ENCODE data around the gene GRIN2A. TPM values are rescaled to one million over a fixed set of nuclear protein-coding genes. Genes with fewer than 3 reads are reported as not detected.

GRIN2A gene
- total RNA-seq, 1 donor from 2014 or later: not detected

DNA sequence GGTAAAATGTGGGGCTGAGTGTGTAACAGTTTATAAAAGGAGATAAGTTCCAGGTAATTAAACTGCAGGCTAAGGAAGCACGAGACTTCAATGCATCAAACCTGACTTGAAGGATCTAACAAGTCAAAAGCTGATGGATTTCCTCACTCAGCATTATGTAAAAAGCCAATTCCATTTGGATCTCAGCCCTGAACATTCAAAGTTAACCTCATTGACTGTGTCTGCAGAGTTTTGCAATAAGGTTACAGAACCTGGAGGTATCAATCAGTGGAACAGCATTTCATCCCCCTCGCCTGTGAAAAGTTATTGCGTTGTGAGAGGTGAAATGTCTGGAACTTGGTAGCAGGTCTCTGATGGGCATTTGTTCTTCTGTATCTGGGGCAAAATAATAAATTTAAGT is 317.8 kb downstream of the GRIN2A start:
- DNase-seq (ENCODE audit: low read depth, low spot score): no peak

GRCh38 chr16:9862327-9862726 is 319.9 kb downstream of the GRIN2A start:
- DNase-seq (ENCODE audit: low read depth, low spot score): no peak

DNA sequence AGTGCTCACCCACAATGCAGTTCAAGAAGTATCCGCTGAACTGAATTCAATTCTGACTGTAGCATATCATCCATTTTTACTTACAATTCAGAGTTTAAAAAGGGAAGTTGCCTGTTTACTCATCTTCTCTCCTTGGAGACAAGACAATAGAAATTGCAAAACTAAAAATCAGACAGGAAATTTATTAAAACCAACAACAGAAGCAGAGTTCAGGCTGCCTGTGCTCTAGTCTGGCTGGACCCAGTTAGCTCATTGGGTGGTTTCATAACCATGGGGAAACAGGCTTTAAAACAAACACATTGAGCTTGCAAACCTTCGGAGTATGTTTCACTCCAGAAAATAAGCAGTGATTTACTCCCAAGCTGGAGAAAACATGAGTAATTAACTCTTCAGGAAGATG is 321.4 kb downstream of the GRIN2A start:
- peak; percentile 11 for DNase-seq (ENCODE audit: low read depth, low spot score)

- DNase-seq (ENCODE audit: low read depth, low spot score): no peak
These were observed 322.4 kb downstream of the GRIN2A start for GRCh38 chr16:9859701-9860327.

DNA sequence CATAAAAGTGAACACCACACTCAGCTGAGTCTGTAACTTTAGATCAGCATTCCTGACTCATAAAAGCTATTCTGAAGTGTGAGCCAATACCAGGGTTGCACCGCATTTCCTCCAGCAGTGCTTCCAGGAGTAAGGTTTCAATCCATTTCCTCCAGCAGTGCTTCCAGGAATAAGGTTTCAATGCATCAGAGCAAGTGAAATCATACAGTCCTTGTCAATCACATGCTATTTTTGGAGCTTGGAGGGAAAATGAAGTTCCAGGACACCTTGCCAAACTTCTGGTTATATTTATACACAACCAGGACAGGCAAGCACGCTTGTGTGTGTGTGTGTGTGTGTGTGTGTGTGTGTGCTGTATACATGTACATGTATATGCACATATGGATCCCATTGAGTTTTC is 327.6 kb downstream of the GRIN2A start:
- DNase-seq (ENCODE audit: low read depth, low spot score): peak; percentile 13

GRCh38 chr16:9852003-9852402 is 330.2 kb downstream of the GRIN2A start:
- no peak for DNase-seq (ENCODE audit: low read depth, low spot score)

DNA sequence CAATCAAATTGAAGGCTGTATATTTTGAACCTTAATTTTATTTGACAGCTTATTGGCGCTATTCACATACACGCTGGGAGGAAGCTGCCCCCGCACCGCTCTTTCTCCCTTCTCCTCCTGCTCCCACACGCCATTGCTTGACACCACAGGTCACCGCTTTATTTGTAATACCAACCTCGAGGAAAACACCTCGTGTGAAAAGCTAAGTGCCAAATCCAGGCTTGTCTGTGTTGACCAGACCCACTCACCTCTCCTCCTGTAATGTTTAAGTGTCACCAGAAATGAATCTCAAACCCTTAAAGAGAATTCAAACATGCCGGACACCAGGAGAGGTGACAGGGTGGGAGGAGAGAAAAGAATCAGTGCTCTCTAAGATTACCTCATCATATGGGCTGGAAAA is 331.4 kb downstream of the GRIN2A start:
- no peak for DNase-seq (ENCODE audit: low read depth, low spot score)

DNA sequence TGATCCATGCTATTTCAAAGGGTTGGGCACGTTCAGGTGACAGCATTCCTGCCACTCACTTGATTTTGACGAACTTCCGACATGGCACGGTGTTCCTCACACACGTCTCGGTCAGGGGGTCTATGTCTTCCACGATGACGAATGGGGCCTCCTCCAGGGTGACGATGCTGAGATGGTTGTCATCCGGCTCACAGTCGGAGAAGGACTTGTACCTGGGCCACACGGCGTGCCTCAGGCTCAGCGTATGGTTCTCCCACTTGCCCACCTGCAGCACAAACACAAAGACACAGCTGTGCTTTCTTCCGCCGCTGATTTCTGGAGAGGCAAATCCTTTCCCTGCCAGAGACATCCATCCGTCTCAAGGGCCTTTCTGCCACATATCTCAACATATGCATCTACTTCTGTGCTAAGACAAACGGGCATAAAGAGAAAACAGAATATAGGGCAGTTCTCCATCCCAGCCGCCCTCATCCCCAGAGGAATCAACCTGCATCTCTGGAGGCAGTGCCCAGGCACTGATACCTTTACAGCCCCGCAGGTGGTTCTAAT is 332.5 kb downstream of the GRIN2A start:
- DNase-seq (ENCODE audit: low read depth, low spot score): no peak

DNA sequence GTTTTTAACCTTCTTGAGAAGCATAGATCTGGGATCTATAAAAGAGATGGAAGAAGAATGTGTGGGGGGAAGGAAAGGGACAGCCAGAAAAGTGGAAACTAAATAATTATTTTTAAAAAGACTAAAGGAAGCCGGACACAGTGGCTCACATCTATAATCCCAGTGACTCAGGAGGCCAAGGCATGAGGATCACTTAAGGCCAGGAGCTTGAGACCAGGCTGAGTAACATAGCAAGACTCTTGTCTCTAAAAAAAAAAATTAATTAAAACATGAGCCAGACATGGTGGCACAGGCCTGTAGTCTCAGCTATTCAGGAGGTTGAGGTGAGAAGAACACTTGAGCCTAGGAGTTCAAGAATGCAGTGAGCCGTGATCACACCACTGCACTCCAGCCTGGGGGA is 335.1 kb downstream of the GRIN2A start:
- no peak for DNase-seq (ENCODE audit: low read depth, low spot score)

- DNase-seq (ENCODE audit: low read depth, low spot score): no peak
These were observed 335.7 kb downstream of the GRIN2A start for GRCh38 chr16:9846362-9847099.

DNA sequence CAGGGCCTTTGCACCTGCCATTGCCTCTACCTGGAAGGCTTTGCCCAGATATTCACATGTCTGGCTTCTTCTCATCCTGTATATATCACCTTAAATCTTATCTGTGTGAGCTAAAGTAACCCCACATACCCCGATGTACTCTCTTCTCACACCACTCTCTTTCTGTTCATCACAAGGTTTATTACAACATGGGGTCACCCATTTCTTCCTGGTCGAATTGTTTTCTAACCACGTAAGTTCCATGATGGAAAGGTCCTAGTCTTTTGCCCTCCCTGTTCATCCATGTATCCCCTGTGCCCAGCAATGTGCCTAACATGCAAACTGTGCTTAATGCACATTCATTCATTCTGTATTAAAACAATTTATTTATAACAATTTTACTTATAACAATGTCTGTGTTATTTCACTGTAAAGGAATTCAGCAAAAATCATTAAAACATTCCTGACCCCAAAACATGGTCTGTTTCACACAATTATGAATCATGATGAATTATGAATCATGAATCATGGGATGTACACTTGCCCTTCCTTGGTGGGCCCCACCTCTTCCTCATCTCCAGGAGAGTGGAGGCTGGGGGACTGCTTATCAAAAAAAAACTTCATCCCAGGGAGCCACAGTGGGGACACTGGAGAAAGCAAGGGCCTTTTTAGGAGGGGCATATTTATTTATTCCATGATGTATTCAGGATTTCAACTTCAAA is 336.4 kb downstream of the GRIN2A start:
- peak; percentile 7 for DNase-seq (ENCODE audit: low read depth, low spot score)

GRCh38 chr16:9844361-9844760 is 337.9 kb downstream of the GRIN2A start:
- DNase-seq (ENCODE audit: low read depth, low spot score): no peak

- no peak for DNase-seq (ENCODE audit: low read depth, low spot score)
These were observed 338.7 kb downstream of the GRIN2A start for GRCh38 chr16:9843424-9844018.

DNA sequence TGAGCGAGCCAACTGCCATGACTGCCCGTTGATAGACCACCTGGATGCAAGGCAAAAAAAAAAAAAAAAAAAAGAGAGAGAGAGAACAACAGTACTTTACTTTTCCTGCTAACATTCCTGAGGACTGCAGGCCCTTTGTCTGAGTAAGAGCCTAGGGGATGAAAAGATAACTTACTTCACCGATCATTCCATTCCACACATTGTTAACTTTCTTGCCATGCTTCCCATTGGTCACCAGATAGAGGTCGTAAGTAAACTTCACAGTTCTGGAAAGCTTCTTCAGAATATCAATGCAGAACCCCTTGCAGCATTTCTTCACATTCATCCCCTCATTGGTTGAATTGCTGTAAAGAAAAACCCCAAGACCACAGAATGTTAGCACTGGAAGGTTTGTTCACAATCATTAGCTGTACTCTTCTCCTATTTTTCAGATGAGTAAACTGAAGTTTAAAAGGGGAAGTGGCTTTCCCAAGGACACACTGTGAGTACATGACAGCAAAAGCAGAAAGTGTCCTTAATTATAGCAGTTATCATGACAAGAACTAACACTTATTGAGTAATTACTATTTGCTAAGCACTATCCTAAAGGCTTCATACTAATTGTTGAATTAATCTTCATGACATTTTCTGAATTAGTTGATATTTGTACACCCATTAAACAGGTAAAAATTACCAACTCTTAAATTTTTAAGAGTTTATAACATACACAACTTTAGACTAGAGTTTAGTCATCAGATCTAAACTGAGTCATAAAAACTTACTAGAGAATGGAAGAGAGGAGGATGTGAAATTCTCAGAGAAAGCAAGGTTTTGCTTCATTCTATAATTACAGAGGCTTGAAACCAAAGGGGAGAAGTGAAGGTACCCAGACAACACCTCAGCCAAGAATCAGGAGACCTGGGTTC is 341.2 kb downstream of the GRIN2A start:
- no peak for DNase-seq (ENCODE audit: low read depth, low spot score)

DNA sequence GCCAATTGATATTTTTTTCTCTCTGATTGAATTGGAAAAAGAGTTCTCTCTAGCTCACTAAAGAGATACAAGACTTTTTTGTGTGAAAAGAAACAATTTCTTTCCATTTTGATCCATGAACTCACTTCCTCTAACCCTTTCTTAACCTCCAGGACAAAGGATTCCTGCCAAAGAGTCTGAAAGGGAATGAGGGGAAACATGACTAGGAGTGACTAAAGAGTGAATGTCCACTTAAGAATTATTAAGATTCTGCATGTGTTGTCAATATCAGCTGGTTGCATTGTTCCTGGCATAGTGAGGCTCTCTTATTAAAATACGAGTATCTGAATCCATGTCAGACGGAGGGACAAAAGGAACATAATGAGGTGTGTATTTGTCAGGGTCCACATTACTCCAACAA is 344.7 kb downstream of the GRIN2A start:
- peak; percentile 3 for DNase-seq (ENCODE audit: low read depth, low spot score)

GRCh38 chr16:9836118-9836736 is 346.0 kb downstream of the GRIN2A start:
- no peak for DNase-seq (ENCODE audit: low read depth, low spot score)

- DNase-seq (ENCODE audit: low read depth, low spot score): no peak
These were observed 355.0 kb downstream of the GRIN2A start for GRCh38 chr16:9827062-9827752.

GRCh38 chr16:9826656-9827055 is 355.6 kb downstream of the GRIN2A start:
- no peak for DNase-seq (ENCODE audit: low read depth, low spot score)

DNA sequence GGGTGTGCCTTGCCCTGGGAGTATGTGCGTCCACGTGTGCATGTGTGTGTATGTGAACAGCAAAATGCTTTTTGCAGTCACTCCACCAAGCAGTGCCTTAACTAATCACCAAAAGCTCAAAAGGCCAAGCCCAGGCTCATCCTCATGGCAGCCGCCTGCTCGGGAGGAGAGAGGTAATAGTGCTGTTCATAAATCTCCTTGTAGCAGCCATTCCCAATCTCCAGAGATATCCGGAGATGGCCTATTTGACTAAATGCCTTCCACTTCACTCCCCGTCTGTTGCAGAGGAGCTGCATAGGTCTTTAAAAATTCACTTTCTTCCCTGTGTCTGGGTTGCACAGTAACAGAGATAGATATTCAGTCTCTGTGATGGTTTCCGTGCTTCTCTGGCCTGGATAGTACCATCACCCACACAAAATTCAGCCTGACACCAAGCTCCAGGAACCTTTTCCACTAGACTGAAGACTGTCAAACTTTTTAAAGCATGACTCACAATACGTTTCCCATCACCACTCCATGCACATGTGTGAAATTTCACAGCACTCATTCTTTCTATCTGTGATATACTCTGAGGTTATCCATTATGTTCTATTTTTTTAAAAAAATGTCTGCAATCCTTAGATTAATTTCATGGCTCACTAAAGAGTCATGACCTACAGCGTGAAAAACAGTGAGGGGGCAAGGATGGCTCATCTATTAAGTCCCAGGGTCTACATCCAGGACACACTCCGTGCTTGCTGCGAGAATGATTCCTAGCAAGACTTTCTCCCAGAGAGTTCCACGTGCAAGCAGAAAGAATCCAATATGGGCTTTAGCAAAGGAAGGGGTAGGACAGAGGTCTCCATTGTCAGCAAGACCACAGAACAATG is 357.8 kb downstream of the GRIN2A start:
- DNase-seq (ENCODE audit: low read depth, low spot score): no peak

All from pulmonary artery endothelial cell (primary cell).